WERI-Rb-1 (cell line): Measurements from ENCODE around the gene CSK.

Experiments
- DNase-seq: peaks from one replicate; pipeline ENCODE4 v3.0.0-alpha.2; 2020
- H3K27ac ChIP-seq: fragments of 250-450 bp; sonication (Bioruptor Pico); 2 replicates; pipeline ENCODE4 v1.5.1; 2020; ENCODE audit warnings: mild to moderate bottlenecking, moderate library complexity
- H3K27me3 ChIP-seq: fragments of 250-450 bp; sonication (Bioruptor Pico); 2 replicates; pipeline ENCODE4 v1.5.1; 2021; ENCODE audit warnings: mild to moderate bottlenecking, low read depth, moderate library complexity; ENCODE audit not compliant: insufficient read depth, severe bottlenecking
- H3K36me3 ChIP-seq: fragments of 250-450 bp; sonication (Bioruptor Pico); 2 replicates; pipeline ENCODE4 v1.5.1; 2020; ENCODE audit warnings: mild to moderate bottlenecking, moderate library complexity
- H3K4me3 ChIP-seq: 2 replicates; pipeline ENCODE4 v1.5.1; 2011; ENCODE audit warnings: low read depth, mild to moderate bottlenecking, control low read depth, low read length
- H3K9me3 ChIP-seq: fragments of 250-450 bp; sonication (Bioruptor Pico); 2 replicates; pipeline ENCODE4 v1.5.1; 2021; ENCODE audit warnings: mild to moderate bottlenecking, moderate library complexity; ENCODE audit not compliant: severe bottlenecking
- CTCF ChIP-seq: IDR thresholded peaks from 2 replicates; pipeline ENCODE4 v1.5.1; 2011; ENCODE audit warnings: low read depth, mild to moderate bottlenecking, control low read depth, inconsistent platforms, low read length

CSK gene

GRCh38 chr15:74768099-74768770, 13.6 kb upstream of the CSK start:
- Histone ChIP-seq H3K4me3 (peak overlapping the region; percentile 19), H3K27ac (no peak overlapping the region), H3K9me3 (no peaks in the 10 kb centered on the region), H3K27me3 (no peaks in the 10 kb centered on the region), H3K36me3 (no peaks in the 10 kb centered on the region)
- TF ChIP-seq CTCF: no peak
- no peak for DNase-seq

- Histone ChIP-seq H3K9me3 (no peaks in the 10 kb centered on the region), H3K4me3 (peak overlapping the region; percentile 19), H3K36me3 (no peaks in the 10 kb centered on the region), H3K27me3 (no peaks in the 10 kb centered on the region), H3K27ac (no peak overlapping the region)
- peak; percentile 77 for TF ChIP-seq CTCF
- DNase-seq: peak; percentile 71
Measured at GRCh38 chr15:74768771-74769342, 13.0 kb upstream of the CSK start.

GRCh38 chr15:74769463-74770025, 12.3 kb upstream of the CSK start:
- TF ChIP-seq CTCF: no peak
- DNase-seq: no peak
- Histone ChIP-seq H3K4me3 (no peak overlapping the region), H3K36me3 (no peaks in the 10 kb centered on the region), H3K27ac (no peak overlapping the region), H3K27me3 (no peaks in the 10 kb centered on the region), H3K9me3 (no peaks in the 10 kb centered on the region)

- no peaks in the 10 kb centered on the region for H3K27me3 ChIP-seq
- H3K27ac ChIP-seq: no peak overlapping the region
- DNase-seq: no peak
- no peak overlapping the region for H3K4me3 ChIP-seq
- no peaks in the 10 kb centered on the region for H3K36me3 ChIP-seq
- no peak for TF ChIP-seq CTCF
- no peaks in the 10 kb centered on the region for H3K9me3 ChIP-seq
Measured at GRCh38 chr15:74770211-74770903, 11.5 kb upstream of the CSK start.

- Histone ChIP-seq H3K27me3 (no peaks in the 10 kb centered on the region), H3K9me3 (no peaks in the 10 kb centered on the region), H3K36me3 (no peaks in the 10 kb centered on the region), H3K27ac (no peak overlapping the region), H3K4me3 (no peak overlapping the region)
- no peak for DNase-seq
- TF ChIP-seq CTCF: no peak
Measured at GRCh38 chr15:74773329-74773728, 8.6 kb upstream of the CSK start.
